Spleen (tissue), 11 donors: Measurements from ENCODE around the gene TMEM255B. TPM values are rescaled to one million over a fixed set of nuclear protein-coding genes. Genes with fewer than 3 reads are reported as not detected.

Experiments used
- DNase-seq: peaks from one replicate; pipeline ENCODE4 v3.0.0-alpha.2; 2020
- H3K27ac ChIP-seq, 8 donors: fragments of 200-600 bp; sonication (generic) in 7 of 8; 1 replicate in 4 of 8; 2 replicates in 4 of 8; pipeline versions ENCODE4 v1.5.0 to v1.8.0; 2016 to 2021; ENCODE audit warnings: inconsistent platforms in 4 of 8, mild to moderate bottlenecking in 4 of 8, moderate library complexity in 1 of 8
- H3K27me3 ChIP-seq, 7 donors: fragments of 200-600 bp; sonication (generic) in 6 of 7; replicated peaks in 1 of 7; 1 replicate in 4 of 7; 2 replicates in 3 of 7; pipeline versions ENCODE4 v1.5.0 to v1.8.0; 2016 to 2021; ENCODE audit warnings: inconsistent platforms in 3 of 7, mild to moderate bottlenecking in 1 of 7
- H3K36me3 ChIP-seq, 6 donors: fragments of 200-600 bp; sonication (generic) in 5 of 6; 1 replicate in 4 of 6; 2 replicates in 2 of 6; pipeline versions ENCODE4 v1.5.0 to v1.8.0; 2016 to 2021; ENCODE audit warnings: inconsistent platforms in 2 of 6
- H3K4me1 ChIP-seq, 6 donors: fragments of 200-600 bp; sonication (generic) in 5 of 6; 1 replicate in 3 of 6; 2 replicates in 3 of 6; pipeline versions ENCODE4 v1.5.0 to v1.8.0; 2016 to 2021; ENCODE audit warnings: inconsistent platforms in 3 of 6
- H3K4me3 ChIP-seq, 8 donors: fragments of 200-600 bp; sonication (generic) in 7 of 8; 1 replicate in 4 of 8; 2 replicates in 4 of 8; pipeline versions ENCODE4 v1.5.0 to v1.8.0; 2016 to 2021; ENCODE audit warnings: inconsistent platforms in 4 of 8, mild to moderate bottlenecking in 4 of 8, moderate library complexity in 2 of 8
- H3K9me3 ChIP-seq, 8 donors: fragments of 200-600 bp; sonication (generic) in 7 of 8; 1 replicate in 4 of 8; 2 replicates in 4 of 8; pipeline versions ENCODE4 v1.5.0 to v1.8.0; 2016 to 2021; ENCODE audit warnings: inconsistent platforms in 4 of 8
- POLR2A ChIP-seq, 3 donors: fragments of 450-650 bp; IDR thresholded peaks; one replicate each; pipeline ENCODE4 v1.5.1; 2017; ENCODE audit warnings: antibody characterized with exemption in 3 of 3, mild to moderate bottlenecking in 1 of 3
- POLR2AphosphoS5 ChIP-seq, 3 donors: sonication (generic); formaldehyde crosslinking; IDR thresholded peaks; one replicate each; pipeline ENCODE4 v1.5.1; 2017; ENCODE audit warnings: antibody characterized with exemption in 3 of 3
- WGBS, 5 donors: extraction: QIAGEN DNeasy Blood & Tissue Kit in 3 of 5; methylation state at CpG; one replicate each; pipeline versions ENCODE4 v1.1.5 to v1.1.7; 2013 to 2018; 5-methylcytosine and 5-hydroxymethylcytosine counted together
- intact Hi-C: fragments of 100-400 bp; cut with DNase I; formaldehyde crosslinking; loops from one replicate; pipeline ENCODE4 v1.15.0; 2023; ENCODE audit warnings: low total_unique reads
- polyA plus RNA-seq, 3 donors: library from polyadenylated mRNA; stranded (reverse); fragments of 200-250 nt; gene quantifications; one replicate each; pipeline ENCODE4 v1.2.1, GENCODE V29; 2013
- total RNA-seq, 7 donors: library from RNA; depleted of rRNA in 3 of 7; stranded (reverse); fragments of >200 nt in 3 of 7; fragmentation: NEBNext Ultra II Directional in 4 of 7; extraction: Animal tissue kit (Norgen Biotek cat#: 25700) in 4 of 7; gene quantifications; one replicate each; pipeline versions ENCODE4 v1.1.0 to v1.2.1, GENCODE V29; 2016 to 2021
- TF ChIP-seq, protein P1 (sequence below), 11 experiments: fragments of 200-600 bp in 7 of 11; fragments of 450-650 bp in 4 of 11; sonication (generic) in 4 of 11; IDR thresholded peaks in 8 of 11; conservative IDR thresholded peaks in 3 of 11; 1 replicate in 7 of 11; 2 replicates in 4 of 11; pipeline versions ENCODE4 v1.4.0 to v1.8.0; 2016 to 2021; ENCODE audit warnings: antibody characterized with exemption in 11 of 11, inconsistent platforms in 4 of 11, mild to moderate bottlenecking in 1 of 11
- donor health status: healthy with polysubstance abuse.
- donor health status: DM: no; HTN: no; CAD: no; lungs with moderate emphysema.
- donor health status: DM: no; HTN: no; CAD: no.
- donor health status: Bipolar disorder and iron deficiency.
- donor health status: healthy.
- donor health status: DM: no; HTN: no; CAD: no.
- donor health status: DM: yes; HTN: yes; CAD: no.

Gene TMEM255B
- total and polyA plus RNA-seq, 10 donors: 5.7 to 26.9 (median 12.3) TPM

- intact Hi-C loops: no loop called here
- no peak overlapping the region for H3K4me3 ChIP-seq
- WGBS, 5 donors: 80 to 84% (median 82%) methylated on average over 12 of the region's 12 CpGs
- peaks cover 0 to 58% (median 20%) of the 10 kb centered on the region in 7 donors for H3K27me3 ChIP-seq
- peaks cover 7 to 54% (median 23%) of the 10 kb centered on the region in 6 donors for H3K4me1 ChIP-seq
- no peaks in the 10 kb centered on the region for H3K36me3 ChIP-seq
- peak overlapping the region in 1 of 8 donors; percentile 27 for H3K27ac ChIP-seq
- no peak for TF ChIP-seq POLR2AphosphoS5 (IDR thresholded peaks at IDR 0.05)
- TF ChIP-seq, protein P1, sequence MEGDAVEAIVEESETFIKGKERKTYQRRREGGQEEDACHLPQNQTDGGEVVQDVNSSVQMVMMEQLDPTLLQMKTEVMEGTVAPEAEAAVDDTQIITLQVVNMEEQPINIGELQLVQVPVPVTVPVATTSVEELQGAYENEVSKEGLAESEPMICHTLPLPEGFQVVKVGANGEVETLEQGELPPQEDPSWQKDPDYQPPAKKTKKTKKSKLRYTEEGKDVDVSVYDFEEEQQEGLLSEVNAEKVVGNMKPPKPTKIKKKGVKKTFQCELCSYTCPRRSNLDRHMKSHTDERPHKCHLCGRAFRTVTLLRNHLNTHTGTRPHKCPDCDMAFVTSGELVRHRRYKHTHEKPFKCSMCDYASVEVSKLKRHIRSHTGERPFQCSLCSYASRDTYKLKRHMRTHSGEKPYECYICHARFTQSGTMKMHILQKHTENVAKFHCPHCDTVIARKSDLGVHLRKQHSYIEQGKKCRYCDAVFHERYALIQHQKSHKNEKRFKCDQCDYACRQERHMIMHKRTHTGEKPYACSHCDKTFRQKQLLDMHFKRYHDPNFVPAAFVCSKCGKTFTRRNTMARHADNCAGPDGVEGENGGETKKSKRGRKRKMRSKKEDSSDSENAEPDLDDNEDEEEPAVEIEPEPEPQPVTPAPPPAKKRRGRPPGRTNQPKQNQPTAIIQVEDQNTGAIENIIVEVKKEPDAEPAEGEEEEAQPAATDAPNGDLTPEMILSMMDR (IDR thresholded peaks at IDR 0.05 in 8 of 11, conservative IDR thresholded peaks at IDR 0.05 in 3 of 11): no peak
- TF ChIP-seq POLR2A (IDR thresholded peaks at IDR 0.05): no peak
- H3K9me3 ChIP-seq: no peaks in the 10 kb centered on the region
- no peak for DNase-seq
These were observed 102.5 kb downstream of the TMEM255B start for GRCh38 chr13:113861433-113862030.

DNA sequence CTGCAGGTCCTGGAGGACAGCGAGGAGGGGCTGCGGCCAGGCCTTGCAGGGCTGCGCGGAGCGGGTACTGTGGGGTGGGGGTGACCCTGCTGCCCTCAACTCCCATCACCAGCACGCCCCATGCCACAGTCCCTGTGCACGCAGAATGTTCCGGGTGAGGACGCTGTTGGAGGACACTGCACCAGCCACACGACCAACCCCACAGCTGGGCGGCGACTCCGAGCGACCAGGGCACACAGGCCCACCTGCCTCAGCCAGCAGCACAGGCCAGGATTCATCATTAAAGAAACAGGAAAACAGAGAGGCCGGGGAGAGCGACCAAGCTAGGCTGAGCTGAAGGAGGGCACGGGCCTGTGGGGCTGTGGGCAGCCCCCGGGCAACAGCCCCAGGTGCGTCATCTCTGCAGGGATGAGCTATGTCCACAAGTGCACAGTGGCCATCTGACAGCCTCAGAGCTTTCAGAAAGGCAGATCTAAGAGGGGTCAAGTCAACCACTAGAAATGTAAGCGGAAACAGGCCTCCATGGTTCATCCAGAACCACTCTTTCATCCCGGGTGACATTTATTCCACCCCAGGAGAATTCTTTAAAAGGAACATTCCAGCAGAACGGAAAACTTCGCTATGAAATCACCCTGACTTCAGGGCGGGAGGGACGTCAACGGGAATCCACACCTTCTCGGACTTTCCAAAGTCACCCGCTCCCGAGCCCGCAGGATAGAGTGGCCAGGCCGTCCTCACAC, 103.3 kb downstream of the TMEM255B start:
- DNase-seq: no peak
- TF ChIP-seq POLR2A (IDR thresholded peaks at IDR 0.05) (no peak), POLR2AphosphoS5 (IDR thresholded peaks at IDR 0.05) (no peak)
- TF ChIP-seq, protein P1 (IDR thresholded peaks at IDR 0.05 in 8 of 11, conservative IDR thresholded peaks at IDR 0.05 in 3 of 11): no peak
- Histone ChIP-seq H3K4me3 (peak overlapping the region; percentile 53 to 76 (median 62)), H3K9me3 (no peaks in the 10 kb centered on the region), H3K27me3 (peaks cover 0 to 64% (median 20%) of the 10 kb centered on the region in 7 donors), H3K36me3 (no peaks in the 10 kb centered on the region), H3K27ac (peak overlapping the region in 5 of 8 donors; percentile 44 to 70 (median 68)), H3K4me1 (peaks cover 7 to 49% (median 23%) of the 10 kb centered on the region in 6 donors)
- intact Hi-C loops: no loop called here
- 76 to 82% (median 77%) methylated on average over 31 of the region's 31 CpGs for WGBS, 5 donors

- peaks cover 0 to 4% (median 0%) of the 10 kb centered on the region in 8 donors for H3K9me3 ChIP-seq
These were observed 104.0 kb downstream of the TMEM255B start for GRCh38 chr13:113862931-113863523.

More at GRCh38 chr13:113862931-113863523, 104.0 kb downstream of the TMEM255B start:
- intact Hi-C loops: no loop called here
- Histone ChIP-seq H3K27me3 (peaks cover 0 to 64% (median 20%) of the 10 kb centered on the region in 7 donors), H3K4me1 (peaks cover 7 to 49% (median 23%) of the 10 kb centered on the region in 6 donors), H3K4me3 (peak overlapping the region; percentile 53 to 76 (median 62)), H3K36me3 (no peaks in the 10 kb centered on the region), H3K27ac (peak overlapping the region in 6 of 8 donors; percentile 51 to 70 (median 68))
- WGBS, 5 donors: 4 to 13% (median 5%) methylated on average over 21 to 60 of the region's 60 CpGs
- no peak for DNase-seq
- TF ChIP-seq, protein P1 (IDR thresholded peaks at IDR 0.05 in 8 of 11, conservative IDR thresholded peaks at IDR 0.05 in 3 of 11): no peak
- TF ChIP-seq POLR2AphosphoS5 (IDR thresholded peaks at IDR 0.05): peak in 2 of 3 donors; percentile 35 to 48
